Spinal cord (tissue), 10 donors: ENCODE results near the gene ZFHX3. TPM values are rescaled to one million over a fixed set of nuclear protein-coding genes. Genes with fewer than 3 reads are reported as not detected.

Experiments
- DNase-seq, 6 donors: peaks; one replicate each; pipeline versions ENCODE4 v3.0.0 to v3.0.0-alpha.2; 2013 to 2015; ENCODE audit warnings: low spot score in 6 of 6, low read depth in 4 of 6
- H3K27ac ChIP-seq: one replicate; pipeline ENCODE4 v1.5.1; 2013; ENCODE audit warnings: low read depth, low read length, control low read depth
- H3K27me3 ChIP-seq: one replicate; pipeline ENCODE4 v1.6.1; 2013; ENCODE audit warnings: low read length; ENCODE audit not compliant: control insufficient read depth, insufficient read depth
- H3K36me3 ChIP-seq: one replicate; pipeline ENCODE4 v1.6.1; 2013; ENCODE audit warnings: low read length; ENCODE audit not compliant: control insufficient read depth, insufficient read depth
- H3K4me1 ChIP-seq: one replicate; pipeline ENCODE4 v1.6.1; 2013; ENCODE audit warnings: low read length; ENCODE audit not compliant: control insufficient read depth, insufficient read depth
- H3K4me3 ChIP-seq: one replicate; pipeline ENCODE4 v1.5.1; 2013; ENCODE audit warnings: low read depth, low read length, control low read depth
- H3K9me3 ChIP-seq: one replicate; pipeline ENCODE4 v1.6.1; 2013; ENCODE audit warnings: low read length; ENCODE audit not compliant: control insufficient read depth, insufficient read depth
- WGBS: methylation state at CpG from one replicate; pipeline ENCODE4 v1.1.5; 2013; ENCODE audit warnings: missing lambda C conversion rate; ENCODE audit not compliant: insufficient coverage; 5-methylcytosine and 5-hydroxymethylcytosine counted together
- polyA plus RNA-seq, 2 donors: library from polyadenylated mRNA; unstranded; fragments of 120-200 nt; gene quantifications; one replicate each; pipeline ENCODE4 v1.2.1, GENCODE V29; 2013; ENCODE audit not compliant: insufficient read length in 2 of 2
- total RNA-seq, 2 donors: library from RNA; depleted of rRNA in 1 of 2; stranded (reverse); fragments of 120-200 nt in 1 of 2; fragments of >200 nt in 1 of 2; gene quantifications; one replicate each; pipeline versions ENCODE4 v1.2.3 to v1.2.4, GENCODE V29; 2013 to 2014
- donor health status: healthy.

ZFHX3 gene
- total and polyA plus RNA-seq, 4 donors = 10.7 to 16.6 (median 13.1) TPM

GRCh38 chr16:72846594-72846993 is 201.3 kb downstream of the ZFHX3 start:
- 87% methylated on average over 5 of the region's 8 CpGs for WGBS

DNA sequence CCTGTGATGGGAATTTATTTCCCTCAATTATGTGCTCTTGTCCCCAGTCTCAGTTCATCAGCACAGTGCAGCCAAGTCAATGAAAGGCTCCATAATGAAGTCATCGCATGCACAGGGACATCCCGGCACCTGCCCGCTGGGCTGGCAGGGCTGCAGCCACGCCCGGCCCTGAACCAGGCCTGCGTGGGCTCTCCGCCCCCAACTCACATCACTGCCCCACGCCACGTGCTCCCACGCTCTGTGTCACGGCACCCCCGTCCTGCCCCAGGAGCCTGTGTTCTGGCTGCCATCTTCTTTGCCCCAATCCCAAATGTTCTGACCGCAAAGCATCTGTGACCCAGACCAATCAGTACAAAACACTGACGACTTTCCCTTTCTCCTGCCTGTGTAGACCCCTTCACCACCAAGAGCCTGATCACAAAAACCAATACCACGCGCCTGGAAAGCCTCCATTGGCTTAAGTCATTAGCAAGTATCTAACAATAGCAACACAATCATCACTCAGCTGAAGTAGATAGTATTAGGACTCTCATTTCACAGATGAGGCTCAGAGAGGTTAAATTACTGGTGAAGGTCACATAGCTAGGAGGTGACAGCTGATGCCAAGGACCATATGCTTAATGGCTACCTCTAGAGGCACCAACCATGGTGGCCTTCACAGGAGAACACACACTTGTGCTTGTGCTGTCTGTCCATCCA is 202.5 kb downstream of the ZFHX3 start:
- Histone ChIP-seq H3K4me3 (no peak overlapping the region), H3K27ac (no peak overlapping the region), H3K27me3 (peaks cover 5% of the 10 kb centered on the region), H3K4me1 (peaks cover 50% of the 10 kb centered on the region), H3K36me3 (no peaks in the 10 kb centered on the region), H3K9me3 (no peaks in the 10 kb centered on the region)
- WGBS = 80% methylated on average over 14 of the region's 16 CpGs
- DNase-seq = no peak

More at GRCh38 chr16:72846594-72846993, 201.3 kb downstream of the ZFHX3 start:
- no peak overlapping the region for H3K4me3 ChIP-seq
- peaks cover 46% of the 10 kb centered on the region for H3K4me1 ChIP-seq
- DNase-seq = no peak
- H3K36me3 ChIP-seq = no peaks in the 10 kb centered on the region
- H3K27me3 ChIP-seq = peaks cover 5% of the 10 kb centered on the region
- H3K9me3 ChIP-seq = no peaks in the 10 kb centered on the region
- no peak overlapping the region for H3K27ac ChIP-seq

DNA sequence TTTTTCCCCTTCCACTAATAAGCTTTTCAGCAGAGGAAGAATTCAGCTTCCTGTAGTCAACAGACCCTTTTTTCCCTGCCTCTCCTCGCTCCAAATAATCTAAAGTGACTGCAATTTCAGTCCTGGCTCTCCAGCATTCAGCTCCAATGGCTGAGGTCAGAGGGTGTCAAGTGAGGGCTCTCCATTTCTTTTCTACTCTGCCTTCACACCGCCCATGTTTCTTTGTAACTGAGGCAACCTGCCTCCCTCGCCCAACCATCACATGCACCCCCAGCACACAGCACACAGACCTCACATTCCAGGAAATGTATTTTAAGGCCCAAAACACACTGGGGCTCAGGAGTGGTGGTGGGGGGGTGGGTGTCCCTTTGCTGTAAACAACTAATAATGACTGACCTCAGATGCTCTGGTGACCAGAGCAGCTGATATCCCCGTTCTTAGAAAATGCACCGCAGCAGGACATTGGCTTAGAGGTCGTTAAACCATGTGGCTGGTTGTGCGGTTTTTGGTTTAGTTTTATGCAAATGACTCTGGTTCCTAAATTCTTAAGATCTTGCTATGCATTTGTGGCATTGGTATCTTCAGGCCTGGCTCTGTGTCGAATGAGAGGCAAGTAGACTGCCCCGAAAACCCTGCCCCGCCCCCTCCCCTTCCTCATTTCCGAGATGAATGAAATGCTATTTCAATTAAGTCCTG is 203.6 kb downstream of the ZFHX3 start:
- H3K9me3 ChIP-seq = no peaks in the 10 kb centered on the region
- peaks cover 50% of the 10 kb centered on the region for H3K4me1 ChIP-seq
- DNase-seq = peak in 1 of 6 donors; percentile 43
- no peaks in the 10 kb centered on the region for H3K36me3 ChIP-seq
- no peak overlapping the region for H3K4me3 ChIP-seq
- H3K27ac ChIP-seq = no peak overlapping the region
- WGBS = 53% methylated on average over 5 of the region's 11 CpGs
- peaks cover 10% of the 10 kb centered on the region for H3K27me3 ChIP-seq

- H3K36me3 ChIP-seq = no peaks in the 10 kb centered on the region
- peaks cover 32% of the 10 kb centered on the region for H3K4me1 ChIP-seq
- H3K9me3 ChIP-seq = no peaks in the 10 kb centered on the region
- WGBS = 42% methylated on average over 3 of the region's 3 CpGs
- peaks cover 17% of the 10 kb centered on the region for H3K27me3 ChIP-seq
- H3K27ac ChIP-seq = no peak overlapping the region
- no peak overlapping the region for H3K4me3 ChIP-seq
- no peak for DNase-seq
Measured at GRCh38 chr16:72841506-72841905, 206.4 kb downstream of the ZFHX3 start.

GRCh38 chr16:72840631-72841381 is 207.1 kb downstream of the ZFHX3 start:
- Histone ChIP-seq H3K9me3 (no peaks in the 10 kb centered on the region), H3K36me3 (no peaks in the 10 kb centered on the region), H3K4me1 (peaks cover 32% of the 10 kb centered on the region), H3K27ac (no peak overlapping the region), H3K4me3 (no peak overlapping the region), H3K27me3 (peaks cover 17% of the 10 kb centered on the region)
- WGBS = 80% methylated on average over 9 of the region's 11 CpGs
- no peak for DNase-seq

- peak in 1 of 6 donors; percentile 55 for DNase-seq
- Histone ChIP-seq H3K4me1 (peaks cover 17% of the 10 kb centered on the region), H3K9me3 (no peaks in the 10 kb centered on the region), H3K27ac (no peak overlapping the region), H3K36me3 (no peaks in the 10 kb centered on the region), H3K27me3 (peaks cover 17% of the 10 kb centered on the region), H3K4me3 (no peak overlapping the region)
- WGBS = 58% methylated on average over 10 of the region's 13 CpGs
Measured at GRCh38 chr16:72838951-72839350, 209.0 kb downstream of the ZFHX3 start.

DNA sequence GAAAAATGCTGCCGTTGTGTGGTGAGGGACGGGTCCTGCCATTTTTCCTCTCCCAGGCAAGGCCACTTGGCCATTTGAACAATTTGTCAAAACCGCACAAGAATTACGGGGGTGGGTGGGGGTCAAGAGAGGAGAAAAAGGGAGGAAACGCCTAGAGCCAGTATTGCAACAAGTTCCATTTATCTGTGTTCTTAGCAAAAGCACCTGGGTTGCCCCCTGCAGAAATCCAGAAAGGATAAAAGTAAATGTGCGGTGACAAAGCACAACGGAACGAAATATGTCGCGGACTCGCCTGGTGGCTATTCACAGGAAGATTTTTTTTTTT is 209.4 kb downstream of the ZFHX3 start:
- H3K9me3 ChIP-seq = no peaks in the 10 kb centered on the region
- peak in 1 of 6 donors; percentile 67 for DNase-seq
- no peak overlapping the region for H3K27ac ChIP-seq
- H3K4me1 ChIP-seq = peaks cover 14% of the 10 kb centered on the region
- no peak overlapping the region for H3K4me3 ChIP-seq
- no peaks in the 10 kb centered on the region for H3K36me3 ChIP-seq
- H3K27me3 ChIP-seq = peaks cover 17% of the 10 kb centered on the region
- WGBS = 51% methylated on average over 5 of the region's 11 CpGs

GRCh38 chr16:72837846-72838585 is 209.9 kb downstream of the ZFHX3 start:
- no peak for DNase-seq
- H3K27ac ChIP-seq = no peak overlapping the region
- H3K36me3 ChIP-seq = no peaks in the 10 kb centered on the region
- WGBS = 78% methylated on average over 6 of the region's 9 CpGs
- H3K27me3 ChIP-seq = peaks cover 17% of the 10 kb centered on the region
- no peak overlapping the region for H3K4me3 ChIP-seq
- H3K4me1 ChIP-seq = peaks cover 12% of the 10 kb centered on the region
- H3K9me3 ChIP-seq = no peaks in the 10 kb centered on the region

DNA sequence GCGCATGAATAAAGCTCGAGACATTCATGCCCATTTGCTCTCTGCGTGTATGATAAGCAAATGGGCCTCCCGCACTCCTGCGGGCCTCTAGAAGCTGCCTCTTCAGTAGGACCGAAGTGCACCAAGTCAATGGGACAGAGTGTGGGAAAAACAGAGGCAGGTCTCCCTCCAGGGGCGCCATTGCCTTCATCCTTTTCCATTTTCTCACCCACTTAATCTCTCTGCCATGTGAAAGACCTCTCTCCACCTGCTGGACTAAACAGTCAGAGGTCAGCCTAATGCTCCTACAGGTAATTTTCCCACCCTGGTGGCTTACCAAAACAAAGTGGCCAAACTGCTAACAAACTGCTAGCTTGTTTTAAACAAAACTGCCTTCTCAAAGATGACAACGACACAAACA is 210.9 kb downstream of the ZFHX3 start:
- no peaks in the 10 kb centered on the region for H3K9me3 ChIP-seq
- no peak for DNase-seq
- H3K4me1 ChIP-seq = peaks cover 12% of the 10 kb centered on the region
- no peaks in the 10 kb centered on the region for H3K36me3 ChIP-seq
- no peak overlapping the region for H3K27ac ChIP-seq
- H3K4me3 ChIP-seq = no peak overlapping the region
- H3K27me3 ChIP-seq = peaks cover 14% of the 10 kb centered on the region
- 93% methylated on average over 7 of the region's 8 CpGs for WGBS
